Kidney epithelial cell (primary cell): ENCODE results near the gene C1QTNF5. TPM values are rescaled to one million over a fixed set of nuclear protein-coding genes. Genes with fewer than 3 reads are reported as not detected.
A peak's percentile ranks its signal among the peaks of the same experiment; 100 is the strongest.

Source experiments
- DNase-seq: peaks from one replicate; pipeline ENCODE4 v3.0.0-alpha.2; 2010; ENCODE audit warnings: low read depth
- H3K27me3 ChIP-seq: 2 replicates; pipeline ENCODE4 v1.6.0; 2011; ENCODE audit warnings: low read length; ENCODE audit not compliant: control insufficient read depth, insufficient read depth
- H3K36me3 ChIP-seq: 2 replicates; pipeline ENCODE4 v1.5.1; 2011; ENCODE audit warnings: low read length; ENCODE audit not compliant: control insufficient read depth, insufficient read depth
- H3K4me3 ChIP-seq: 2 replicates; pipeline ENCODE4 v1.5.1; 2011; ENCODE audit warnings: low read depth, mild to moderate bottlenecking, control low read depth, low read length
- total RNA-seq: library from RNA; depleted of rRNA; stranded (reverse); fragments of >200 nt; gene quantifications from 2 replicates; pipeline ENCODE4 v1.2.3, GENCODE V29; 2015
- TF ChIP-seq, protein P1 (sequence below): IDR thresholded peaks from 2 replicates; pipeline ENCODE4 v1.5.1; 2011; ENCODE audit warnings: mild to moderate bottlenecking, moderate library complexity, low read length, control low read depth, inconsistent platforms; ENCODE audit not compliant: insufficient read depth, poor library complexity, severe bottlenecking

C1QTNF5 gene
- total RNA-seq, 1 donor from 2014 or later, result 2.9 TPM

DNA sequence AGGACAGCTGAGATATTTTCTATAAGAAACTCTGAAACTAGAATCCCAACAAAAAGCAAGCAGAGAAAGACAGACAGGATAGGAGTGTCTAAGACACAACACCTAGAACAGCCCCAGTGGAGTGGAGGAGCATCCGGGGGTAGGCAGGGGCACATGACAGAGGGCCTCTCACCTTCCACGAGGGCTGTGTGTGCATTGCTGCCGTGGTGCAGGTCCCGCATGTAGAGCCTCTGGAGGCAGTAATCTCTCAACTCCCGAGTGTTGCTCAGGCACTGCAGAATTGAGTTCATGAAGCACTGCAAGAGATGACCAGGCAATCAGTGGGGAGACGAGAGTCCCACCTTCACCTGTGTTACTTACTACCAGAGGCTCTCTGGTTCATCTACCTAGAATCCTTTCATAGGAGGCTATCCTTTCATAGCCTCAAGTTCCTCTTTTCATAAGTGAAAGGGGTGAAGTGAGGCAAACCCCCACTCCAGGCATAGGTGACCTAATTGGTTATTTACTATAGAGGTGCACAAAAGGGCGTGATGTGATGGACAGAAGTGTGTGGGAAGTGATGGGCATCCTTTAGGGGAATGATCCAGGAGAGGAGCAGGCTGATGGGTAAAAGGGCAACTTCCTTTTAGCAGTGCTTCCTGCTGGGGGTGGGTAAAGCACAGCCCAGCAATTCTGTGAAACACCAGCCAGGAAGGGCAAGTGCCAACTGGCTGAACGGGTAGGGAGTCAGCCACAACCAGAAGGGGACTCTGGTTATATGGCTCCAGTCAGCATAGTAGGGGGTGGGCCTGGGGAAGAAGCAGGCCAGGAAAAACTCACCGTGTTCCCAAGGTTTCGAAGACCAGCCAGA is 18.9 kb upstream of the C1QTNF5 start:
- no peak for DNase-seq
- TF ChIP-seq, protein P1, sequence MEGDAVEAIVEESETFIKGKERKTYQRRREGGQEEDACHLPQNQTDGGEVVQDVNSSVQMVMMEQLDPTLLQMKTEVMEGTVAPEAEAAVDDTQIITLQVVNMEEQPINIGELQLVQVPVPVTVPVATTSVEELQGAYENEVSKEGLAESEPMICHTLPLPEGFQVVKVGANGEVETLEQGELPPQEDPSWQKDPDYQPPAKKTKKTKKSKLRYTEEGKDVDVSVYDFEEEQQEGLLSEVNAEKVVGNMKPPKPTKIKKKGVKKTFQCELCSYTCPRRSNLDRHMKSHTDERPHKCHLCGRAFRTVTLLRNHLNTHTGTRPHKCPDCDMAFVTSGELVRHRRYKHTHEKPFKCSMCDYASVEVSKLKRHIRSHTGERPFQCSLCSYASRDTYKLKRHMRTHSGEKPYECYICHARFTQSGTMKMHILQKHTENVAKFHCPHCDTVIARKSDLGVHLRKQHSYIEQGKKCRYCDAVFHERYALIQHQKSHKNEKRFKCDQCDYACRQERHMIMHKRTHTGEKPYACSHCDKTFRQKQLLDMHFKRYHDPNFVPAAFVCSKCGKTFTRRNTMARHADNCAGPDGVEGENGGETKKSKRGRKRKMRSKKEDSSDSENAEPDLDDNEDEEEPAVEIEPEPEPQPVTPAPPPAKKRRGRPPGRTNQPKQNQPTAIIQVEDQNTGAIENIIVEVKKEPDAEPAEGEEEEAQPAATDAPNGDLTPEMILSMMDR, result no peak
- Histone ChIP-seq H3K27me3 (peaks cover 5% of the 10 kb centered on the region), H3K4me3 (no peak overlapping the region), H3K36me3 (no peaks in the 10 kb centered on the region)

DNA sequence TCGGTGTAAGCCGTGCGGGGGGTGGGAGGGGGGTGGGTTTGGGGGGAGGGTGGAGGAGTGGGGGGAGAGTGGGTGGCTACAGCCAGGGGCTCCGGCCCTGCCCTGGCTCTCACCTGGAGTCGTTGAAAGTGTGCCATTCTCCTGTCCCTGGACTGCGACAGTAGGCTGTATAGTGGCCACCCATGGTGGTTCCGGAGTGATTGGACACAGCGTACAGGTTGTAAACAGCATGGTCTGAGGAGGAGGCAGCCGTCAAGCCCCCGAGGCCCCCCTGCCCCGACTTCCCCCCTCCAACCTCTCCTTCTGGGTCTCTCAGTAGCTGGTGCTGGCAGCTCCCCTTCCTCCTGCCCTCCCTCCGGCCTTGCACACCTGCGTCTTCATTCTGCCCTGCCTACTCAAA is 16.4 kb upstream of the C1QTNF5 start:
- H3K4me3 ChIP-seq, result peak overlapping the region; percentile 32
- TF ChIP-seq, protein P1, result no peak
- no peak for DNase-seq
- H3K27me3 ChIP-seq, result no peaks in the 10 kb centered on the region
- no peaks in the 10 kb centered on the region for H3K36me3 ChIP-seq

DNA sequence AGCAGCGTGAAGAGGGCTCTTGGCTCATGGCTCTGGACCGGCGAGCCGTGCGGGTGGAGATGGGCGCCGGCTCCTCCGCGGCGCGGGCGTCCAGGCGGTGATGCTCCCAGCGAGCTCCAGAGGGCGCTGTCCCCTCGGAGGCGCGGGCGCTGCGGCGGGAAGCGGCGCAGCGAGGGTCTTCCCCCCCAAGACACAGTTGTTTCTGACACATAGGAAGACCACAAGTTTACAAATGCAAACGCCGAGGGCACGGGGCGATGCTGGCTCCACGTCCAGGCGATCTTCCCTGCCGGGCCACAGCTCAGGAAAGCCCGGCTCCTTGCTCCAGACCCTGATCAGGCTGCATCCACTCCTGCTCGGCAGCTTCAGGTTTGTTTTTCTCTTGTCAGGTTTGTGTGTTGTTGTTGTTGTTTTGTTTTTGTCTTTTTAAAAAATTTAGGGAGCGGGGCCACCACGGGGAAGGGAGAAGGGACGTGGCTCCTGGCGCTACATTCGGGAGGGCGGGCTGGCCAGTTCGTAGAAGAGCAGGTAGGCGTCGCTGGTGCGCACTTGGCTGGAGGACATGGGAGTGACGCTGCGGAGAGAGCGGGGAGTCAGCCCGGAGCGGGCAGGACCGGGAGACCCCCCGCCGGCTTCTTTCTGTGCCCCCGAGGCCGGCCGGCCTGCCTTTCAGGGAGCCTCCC is 15.8 kb upstream of the C1QTNF5 start:
- Histone ChIP-seq H3K36me3 (no peaks in the 10 kb centered on the region), H3K4me3 (peak overlapping the region; percentile 32), H3K27me3 (no peaks in the 10 kb centered on the region)
- no peak for DNase-seq
- TF ChIP-seq, protein P1, result peak; percentile 81

DNA sequence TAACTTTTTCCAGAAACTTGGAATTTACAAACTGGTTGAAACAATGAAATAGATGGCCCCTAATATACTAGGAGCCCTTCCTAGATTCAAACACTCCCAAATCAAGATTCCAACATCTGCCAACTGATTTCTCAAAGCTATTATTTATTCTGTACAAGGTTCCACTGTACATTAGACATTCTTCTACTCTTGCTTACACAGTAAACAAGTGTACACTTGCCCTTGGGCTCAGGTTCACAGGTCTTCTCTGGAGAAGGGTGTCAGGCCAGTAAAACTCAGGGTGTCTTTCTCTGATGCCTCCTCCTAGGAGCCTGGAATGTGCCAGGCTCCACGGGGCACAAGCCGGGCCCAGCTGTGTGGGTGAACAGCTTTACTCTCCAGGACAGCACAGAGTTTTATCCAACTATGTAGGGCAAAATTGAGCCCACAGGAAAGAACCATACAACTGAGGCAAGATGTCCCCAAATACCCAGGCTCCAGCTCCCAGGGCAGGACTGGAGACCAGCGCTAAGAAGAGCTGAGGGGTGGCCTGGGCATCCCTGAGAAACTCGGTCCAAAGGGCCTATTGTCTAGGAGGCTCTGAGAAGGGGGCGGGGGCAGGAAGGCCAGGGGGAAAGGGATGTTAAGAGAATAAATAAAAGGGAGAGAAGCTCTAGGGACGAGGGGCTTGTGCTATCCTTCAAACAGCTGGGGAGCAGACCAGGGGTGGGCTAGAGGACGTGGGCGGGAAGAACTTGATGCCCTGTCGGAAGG is 14.6 kb upstream of the C1QTNF5 start:
- Histone ChIP-seq H3K36me3 (no peaks in the 10 kb centered on the region), H3K27me3 (peaks cover 2% of the 10 kb centered on the region), H3K4me3 (no peak overlapping the region)
- DNase-seq, result no peak
- TF ChIP-seq, protein P1, result no peak

DNA sequence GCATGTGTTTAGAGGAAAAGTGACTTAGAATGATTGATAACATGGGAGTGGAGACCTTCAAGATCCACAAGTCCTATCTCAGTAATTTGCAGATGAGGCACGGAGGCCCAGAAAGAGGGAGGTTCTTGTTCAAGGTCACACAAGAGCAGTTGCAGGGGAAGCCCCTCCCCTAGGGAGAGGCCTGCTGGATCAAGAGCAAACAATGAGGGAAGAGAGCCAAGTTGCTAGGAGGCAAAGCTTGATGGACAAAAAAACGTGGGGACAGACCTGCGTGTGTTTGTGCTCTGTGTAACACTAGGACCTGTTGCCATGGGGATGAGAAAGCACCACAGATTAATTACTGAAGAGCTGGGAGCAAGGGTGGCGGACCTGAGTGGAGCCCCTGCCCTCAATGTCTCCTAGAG is 12.2 kb upstream of the C1QTNF5 start:
- no peak for DNase-seq
- H3K36me3 ChIP-seq, result no peaks in the 10 kb centered on the region
- H3K27me3 ChIP-seq, result peaks cover 5% of the 10 kb centered on the region
- TF ChIP-seq, protein P1, result no peak
- H3K4me3 ChIP-seq, result no peak overlapping the region
